ENCODE measurements around the gene ATP5IF1. TPM values are rescaled to one million over a fixed set of nuclear protein-coding genes. Genes with fewer than 3 reads are reported as not detected.

Gene ATP5IF1
- polyA plus RNA-seq, 2 donors = 283 to 534 TPM

DNA sequence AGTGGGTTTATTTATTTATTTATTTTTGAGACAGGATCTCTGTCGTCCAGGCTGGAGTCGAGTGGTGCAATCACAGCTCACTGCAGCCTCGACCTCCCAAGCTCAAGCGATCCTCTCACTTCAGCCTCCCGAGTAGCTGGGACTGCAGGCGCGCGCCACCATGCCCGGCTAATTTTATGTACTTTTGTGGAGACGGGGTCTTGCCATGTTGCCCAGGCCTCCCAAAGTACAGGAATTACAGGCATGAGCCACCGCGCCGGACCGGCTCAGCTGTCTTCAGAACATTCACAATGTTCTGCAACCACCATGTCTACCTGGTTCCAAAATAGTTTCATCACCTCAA is 2.7 kb upstream of the ATP5IF1 start:
- WGBS, 2 donors = 64 to 68% methylated on average over 14 of the region's 14 CpGs
- Histone ChIP-seq H3K27me3 (ENCODE audit: control insufficient read depth in 1 of 2, insufficient read depth in 2 of 2, low read length in 2 of 2) (no peaks in the 10 kb centered on the region), H3K4me1 (ENCODE audit: control insufficient read depth in 2 of 2, insufficient read depth in 2 of 2, low read length in 1 of 2) (peaks cover 0 to 7% of the 10 kb centered on the region in 2 donors), H3K27ac (ENCODE audit: low read depth in 2 of 2, low read length in 1 of 2) (no peak overlapping the region), H3K4me3 (ENCODE audit: low read depth in 1 of 2, low read length in 2 of 2) (peak overlapping the region in 1 of 2 donors; percentile 96), H3K36me3 (ENCODE audit: control insufficient read depth in 2 of 2, insufficient read depth in 2 of 2, low read length in 1 of 2) (peaks cover 0 to 3% of the 10 kb centered on the region in 2 donors), H3K9me3 (ENCODE audit: control insufficient read depth in 2 of 2, insufficient read depth in 1 of 2, low read depth in 1 of 2, low read length in 1 of 2) (no peaks in the 10 kb centered on the region)

DNA sequence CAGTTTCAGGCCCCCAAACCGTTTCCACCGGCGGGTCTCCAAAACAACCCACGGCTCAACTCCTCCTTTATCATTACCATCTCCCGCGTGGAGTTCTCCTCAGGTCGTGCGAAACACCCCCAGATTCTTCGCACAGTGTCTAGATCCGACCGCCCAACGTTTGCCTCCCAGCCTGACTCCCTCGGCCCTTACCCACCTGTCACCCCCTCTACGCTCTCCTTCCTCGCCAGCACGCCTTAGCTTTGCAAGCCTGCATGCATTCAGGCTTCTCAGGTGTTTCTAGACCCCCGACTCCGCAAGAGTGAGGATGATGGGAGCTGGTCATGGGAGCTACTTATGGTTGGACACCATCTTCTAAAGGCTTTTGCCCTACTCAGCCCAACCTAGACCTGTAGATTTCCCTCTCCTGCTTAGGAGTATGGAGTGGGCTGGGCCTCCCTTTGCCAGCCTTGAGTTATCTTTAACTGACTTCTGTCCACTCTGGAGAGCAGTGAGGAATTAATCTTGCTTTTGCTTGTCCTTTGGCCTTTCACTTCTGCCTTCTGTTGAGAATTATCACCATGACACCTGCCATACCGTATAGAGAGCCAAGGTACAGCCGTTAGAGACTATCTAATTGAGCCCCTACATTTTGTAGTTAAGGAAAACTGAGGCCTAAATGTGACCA is 865 bp downstream of the ATP5IF1 start:
- Histone ChIP-seq H3K27me3 (ENCODE audit: control insufficient read depth in 1 of 2, insufficient read depth in 2 of 2, low read length in 2 of 2) (no peaks in the 10 kb centered on the region), H3K4me1 (ENCODE audit: control insufficient read depth in 2 of 2, insufficient read depth in 2 of 2, low read length in 1 of 2) (peaks cover 0 to 9% of the 10 kb centered on the region in 2 donors), H3K27ac (ENCODE audit: low read depth in 2 of 2, low read length in 1 of 2) (peak overlapping the region; percentile 90), H3K36me3 (ENCODE audit: control insufficient read depth in 2 of 2, insufficient read depth in 2 of 2, low read length in 1 of 2) (peaks cover 0 to 3% of the 10 kb centered on the region in 2 donors), H3K4me3 (ENCODE audit: low read depth in 1 of 2, low read length in 2 of 2) (peak overlapping the region; percentile 93 to 97), H3K9me3 (ENCODE audit: control insufficient read depth in 2 of 2, insufficient read depth in 1 of 2, low read depth in 1 of 2, low read length in 1 of 2) (no peaks in the 10 kb centered on the region)
- WGBS, 2 donors = 11% methylated on average over 20 of the region's 20 CpGs

GRCh38 chr1:28239004-28239403 is 3.1 kb downstream of the ATP5IF1 start:
- no peak overlapping the region for H3K27ac ChIP-seq (ENCODE audit: low read depth in 2 of 2, low read length in 1 of 2)
- H3K4me3 ChIP-seq (ENCODE audit: low read depth in 1 of 2, low read length in 2 of 2) = no peak overlapping the region
- 45 to 52% methylated on average over 2 of the region's 2 CpGs for WGBS, 2 donors
- H3K4me1 ChIP-seq (ENCODE audit: control insufficient read depth in 2 of 2, insufficient read depth in 2 of 2, low read length in 1 of 2) = peaks cover 0 to 8% of the 10 kb centered on the region in 2 donors
- no peaks in the 10 kb centered on the region for H3K9me3 ChIP-seq (ENCODE audit: control insufficient read depth in 2 of 2, insufficient read depth in 1 of 2, low read depth in 1 of 2, low read length in 1 of 2)
- H3K27me3 ChIP-seq (ENCODE audit: control insufficient read depth in 1 of 2, insufficient read depth in 2 of 2, low read length in 2 of 2) = no peaks in the 10 kb centered on the region
- peaks cover 0 to 3% of the 10 kb centered on the region in 2 donors for H3K36me3 ChIP-seq (ENCODE audit: control insufficient read depth in 2 of 2, insufficient read depth in 2 of 2, low read length in 1 of 2)

GRCh38 chr1:28240024-28240423 is 4.1 kb downstream of the ATP5IF1 start:
- Histone ChIP-seq H3K4me1 (ENCODE audit: control insufficient read depth in 2 of 2, insufficient read depth in 2 of 2, low read length in 1 of 2) (peaks cover 0 to 8% of the 10 kb centered on the region in 2 donors), H3K36me3 (ENCODE audit: control insufficient read depth in 2 of 2, insufficient read depth in 2 of 2, low read length in 1 of 2) (peaks cover 0 to 3% of the 10 kb centered on the region in 2 donors), H3K4me3 (ENCODE audit: low read depth in 1 of 2, low read length in 2 of 2) (no peak overlapping the region), H3K9me3 (ENCODE audit: control insufficient read depth in 2 of 2, insufficient read depth in 1 of 2, low read depth in 1 of 2, low read length in 1 of 2) (no peaks in the 10 kb centered on the region), H3K27ac (ENCODE audit: low read depth in 2 of 2, low read length in 1 of 2) (no peak overlapping the region), H3K27me3 (ENCODE audit: control insufficient read depth in 1 of 2, insufficient read depth in 2 of 2, low read length in 2 of 2) (no peaks in the 10 kb centered on the region)
- WGBS, 2 donors = 86 to 93% methylated on average over 4 of the region's 4 CpGs

DNA sequence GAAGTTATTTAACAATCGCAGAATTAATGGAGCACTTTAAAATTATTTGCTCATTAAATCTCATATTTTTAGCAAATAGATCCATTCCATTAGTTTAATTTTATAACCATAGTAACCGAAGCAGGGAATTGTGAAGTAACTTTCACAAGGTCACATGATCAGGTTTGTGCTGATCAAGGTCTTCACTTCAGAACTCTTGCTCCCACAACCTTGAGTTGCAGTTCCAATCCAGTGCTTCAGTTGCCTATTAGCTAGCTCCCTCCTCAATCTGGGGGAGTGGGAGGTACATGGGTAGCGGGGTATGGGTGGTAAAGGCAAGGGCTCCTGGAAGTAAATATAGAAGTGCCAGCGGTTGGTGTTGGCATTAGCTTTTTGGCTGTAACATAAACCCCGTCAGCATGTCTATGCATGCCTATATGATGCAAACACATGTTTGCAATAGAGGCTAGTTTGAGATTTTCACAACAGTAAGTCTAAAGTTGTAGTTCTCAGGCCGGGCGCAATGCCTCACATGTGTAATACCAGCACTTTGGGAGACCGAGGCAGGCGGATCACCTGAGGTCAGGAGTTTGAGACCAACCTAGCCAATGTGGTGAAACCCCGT is 5.8 kb downstream of the ATP5IF1 start:
- Histone ChIP-seq H3K27ac (ENCODE audit: low read depth in 2 of 2, low read length in 1 of 2) (peak overlapping the region; percentile 48 to 74), H3K9me3 (ENCODE audit: control insufficient read depth in 2 of 2, insufficient read depth in 1 of 2, low read depth in 1 of 2, low read length in 1 of 2) (no peaks in the 10 kb centered on the region), H3K4me3 (ENCODE audit: low read depth in 1 of 2, low read length in 2 of 2) (no peak overlapping the region), H3K4me1 (ENCODE audit: control insufficient read depth in 2 of 2, insufficient read depth in 2 of 2, low read length in 1 of 2) (peaks cover 0 to 6% of the 10 kb centered on the region in 2 donors), H3K27me3 (ENCODE audit: control insufficient read depth in 1 of 2, insufficient read depth in 2 of 2, low read length in 2 of 2) (no peaks in the 10 kb centered on the region), H3K36me3 (ENCODE audit: control insufficient read depth in 2 of 2, insufficient read depth in 2 of 2, low read length in 1 of 2) (peaks cover 0 to 3% of the 10 kb centered on the region in 2 donors)
- 62 to 66% methylated on average over 10 of the region's 10 CpGs for WGBS, 2 donors

GRCh38 chr1:28243685-28244311 is 7.9 kb downstream of the ATP5IF1 start:
- Histone ChIP-seq H3K36me3 (ENCODE audit: control insufficient read depth in 2 of 2, insufficient read depth in 2 of 2, low read length in 1 of 2) (no peaks in the 10 kb centered on the region), H3K4me3 (ENCODE audit: low read depth in 1 of 2, low read length in 2 of 2) (no peak overlapping the region), H3K27ac (ENCODE audit: low read depth in 2 of 2, low read length in 1 of 2) (no peak overlapping the region), H3K9me3 (ENCODE audit: control insufficient read depth in 2 of 2, insufficient read depth in 1 of 2, low read depth in 1 of 2, low read length in 1 of 2) (no peaks in the 10 kb centered on the region), H3K27me3 (ENCODE audit: control insufficient read depth in 1 of 2, insufficient read depth in 2 of 2, low read length in 2 of 2) (no peaks in the 10 kb centered on the region), H3K4me1 (ENCODE audit: control insufficient read depth in 2 of 2, insufficient read depth in 2 of 2, low read length in 1 of 2) (peaks cover 0 to 3% of the 10 kb centered on the region in 2 donors)
- 69 to 78% methylated on average over 2 of the region's 2 CpGs for WGBS, 2 donors

GRCh38 chr1:28244549-28245251 is 8.8 kb downstream of the ATP5IF1 start:
- Histone ChIP-seq H3K4me3 (ENCODE audit: low read depth in 1 of 2, low read length in 2 of 2) (no peak overlapping the region), H3K4me1 (ENCODE audit: control insufficient read depth in 2 of 2, insufficient read depth in 2 of 2, low read length in 1 of 2) (peaks cover 0 to 3% of the 10 kb centered on the region in 2 donors), H3K9me3 (ENCODE audit: control insufficient read depth in 2 of 2, insufficient read depth in 1 of 2, low read depth in 1 of 2, low read length in 1 of 2) (no peaks in the 10 kb centered on the region), H3K27ac (ENCODE audit: low read depth in 2 of 2, low read length in 1 of 2) (peak overlapping the region in 1 of 2 donors; percentile 22), H3K36me3 (ENCODE audit: control insufficient read depth in 2 of 2, insufficient read depth in 2 of 2, low read length in 1 of 2) (no peaks in the 10 kb centered on the region), H3K27me3 (ENCODE audit: control insufficient read depth in 1 of 2, insufficient read depth in 2 of 2, low read length in 2 of 2) (no peaks in the 10 kb centered on the region)
- whole genome bisulfite sequencing, 2 donors = 83 to 85% methylated on average over 13 of the region's 13 CpGs

DNA sequence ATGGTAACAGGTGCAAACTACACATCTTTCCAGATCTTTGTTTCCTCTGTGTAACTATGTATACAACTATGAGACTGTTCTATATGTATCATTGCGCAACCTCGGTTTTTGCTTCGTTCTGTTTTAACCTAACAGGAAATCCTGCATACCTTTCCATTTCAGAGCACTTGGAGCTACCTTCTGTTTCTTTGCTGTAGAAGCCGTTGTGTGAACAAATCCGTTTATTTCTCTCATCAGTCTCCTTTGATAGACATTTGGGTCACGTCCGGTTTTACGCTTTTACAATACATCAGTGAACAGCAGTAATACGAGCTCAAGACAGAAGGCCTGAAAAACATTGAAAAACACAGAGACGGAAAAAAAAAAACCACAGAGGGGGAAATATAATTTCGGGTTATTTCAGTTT is 10.5 kb downstream of the ATP5IF1 start:
- H3K4me3 ChIP-seq (ENCODE audit: low read depth in 1 of 2, low read length in 2 of 2) = peak overlapping the region in 1 of 2 donors; percentile 38
- WGBS, 2 donors = 31 to 37% methylated on average over 11 of the region's 11 CpGs

GRCh38 chr1:28247612-28248272 is 11.8 kb downstream of the ATP5IF1 start:
- Histone ChIP-seq H3K27me3 (ENCODE audit: control insufficient read depth in 1 of 2, insufficient read depth in 2 of 2, low read length in 2 of 2) (no peaks in the 10 kb centered on the region), H3K9me3 (ENCODE audit: control insufficient read depth in 2 of 2, insufficient read depth in 1 of 2, low read depth in 1 of 2, low read length in 1 of 2) (no peaks in the 10 kb centered on the region), H3K27ac (ENCODE audit: low read depth in 2 of 2, low read length in 1 of 2) (peak overlapping the region; percentile 68 to 82), H3K4me1 (ENCODE audit: control insufficient read depth in 2 of 2, insufficient read depth in 2 of 2, low read length in 1 of 2) (no peaks in the 10 kb centered on the region), H3K4me3 (ENCODE audit: low read depth in 1 of 2, low read length in 2 of 2) (no peak overlapping the region), H3K36me3 (ENCODE audit: control insufficient read depth in 2 of 2, insufficient read depth in 2 of 2, low read length in 1 of 2) (no peaks in the 10 kb centered on the region)
- WGBS, 2 donors = 55 to 60% methylated on average over 11 of the region's 11 CpGs

More for the DNA sequence above, 10.5 kb downstream of the ATP5IF1 start:
- Histone ChIP-seq H3K27me3 (ENCODE audit: control insufficient read depth in 1 of 2, insufficient read depth in 2 of 2, low read length in 2 of 2) (no peaks in the 10 kb centered on the region), H3K36me3 (ENCODE audit: control insufficient read depth in 2 of 2, insufficient read depth in 2 of 2, low read length in 1 of 2) (no peaks in the 10 kb centered on the region), H3K27ac (ENCODE audit: low read depth in 2 of 2, low read length in 1 of 2) (peak overlapping the region; percentile 22 to 73), H3K4me1 (ENCODE audit: control insufficient read depth in 2 of 2, insufficient read depth in 2 of 2, low read length in 1 of 2) (peaks cover 0 to 3% of the 10 kb centered on the region in 2 donors), H3K9me3 (ENCODE audit: control insufficient read depth in 2 of 2, insufficient read depth in 1 of 2, low read depth in 1 of 2, low read length in 1 of 2) (no peaks in the 10 kb centered on the region)
